C4-2B (cell line): ENCODE results near the gene GARIN3.

Experiments
- H3K27ac ChIP-seq: fragments of 450-650 bp; 2 replicates; pipeline ENCODE4 v1.5.1; 2017
- ZFX ChIP-seq: fragments of 450-650 bp; IDR thresholded peaks from 2 replicates; pipeline ENCODE4 v1.6.1; 2017
- TF ChIP-seq, protein P1 (sequence below): fragments of 450-650 bp; conservative IDR thresholded peaks from 2 replicates; pipeline ENCODE4 v1.5.1; 2017; ENCODE audit warnings: mild to moderate bottlenecking

Gene GARIN3

DNA sequence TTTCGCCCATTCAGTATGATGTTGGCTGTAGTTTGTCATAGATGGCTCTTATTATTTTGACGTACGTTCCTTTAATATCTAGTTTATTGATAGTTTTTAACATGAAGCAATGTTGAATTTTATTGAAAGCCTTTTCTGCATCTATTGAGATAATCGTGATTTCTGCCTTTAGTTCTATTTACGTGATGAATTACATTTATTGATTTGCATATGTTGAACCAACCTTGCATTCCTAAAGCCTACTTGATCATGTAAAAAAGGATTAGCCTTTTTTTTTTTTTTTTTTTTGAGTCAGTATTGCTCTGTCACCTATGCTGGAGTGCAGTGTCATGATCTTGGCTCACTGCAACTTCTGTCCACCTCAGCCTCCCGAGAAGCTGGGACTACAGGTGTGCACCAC is 39.6 kb upstream of the GARIN3 start:
- TF ChIP-seq ZFX: no peak
- TF ChIP-seq, protein P1, sequence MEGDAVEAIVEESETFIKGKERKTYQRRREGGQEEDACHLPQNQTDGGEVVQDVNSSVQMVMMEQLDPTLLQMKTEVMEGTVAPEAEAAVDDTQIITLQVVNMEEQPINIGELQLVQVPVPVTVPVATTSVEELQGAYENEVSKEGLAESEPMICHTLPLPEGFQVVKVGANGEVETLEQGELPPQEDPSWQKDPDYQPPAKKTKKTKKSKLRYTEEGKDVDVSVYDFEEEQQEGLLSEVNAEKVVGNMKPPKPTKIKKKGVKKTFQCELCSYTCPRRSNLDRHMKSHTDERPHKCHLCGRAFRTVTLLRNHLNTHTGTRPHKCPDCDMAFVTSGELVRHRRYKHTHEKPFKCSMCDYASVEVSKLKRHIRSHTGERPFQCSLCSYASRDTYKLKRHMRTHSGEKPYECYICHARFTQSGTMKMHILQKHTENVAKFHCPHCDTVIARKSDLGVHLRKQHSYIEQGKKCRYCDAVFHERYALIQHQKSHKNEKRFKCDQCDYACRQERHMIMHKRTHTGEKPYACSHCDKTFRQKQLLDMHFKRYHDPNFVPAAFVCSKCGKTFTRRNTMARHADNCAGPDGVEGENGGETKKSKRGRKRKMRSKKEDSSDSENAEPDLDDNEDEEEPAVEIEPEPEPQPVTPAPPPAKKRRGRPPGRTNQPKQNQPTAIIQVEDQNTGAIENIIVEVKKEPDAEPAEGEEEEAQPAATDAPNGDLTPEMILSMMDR: no peak
- no peak overlapping the region for H3K27ac ChIP-seq

DNA sequence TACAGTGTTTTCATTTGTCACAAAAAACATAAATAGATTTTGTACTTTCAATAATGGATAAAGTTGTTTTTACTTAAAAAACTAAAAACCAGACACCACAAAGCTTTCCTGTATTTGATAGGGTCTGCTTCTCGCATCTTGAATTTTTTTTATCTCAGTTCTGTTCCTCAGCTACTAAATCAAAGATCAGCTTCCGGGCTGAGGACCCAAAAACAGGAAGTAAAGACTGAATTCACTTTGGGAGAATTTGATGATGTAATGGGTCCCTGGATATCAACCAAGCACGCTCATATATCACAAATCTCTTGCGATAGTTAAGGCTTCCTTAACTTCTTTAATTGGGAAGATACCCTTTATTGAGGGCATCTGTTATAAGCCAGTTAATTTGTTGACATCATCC is 38.7 kb upstream of the GARIN3 start:
- no peak overlapping the region for H3K27ac ChIP-seq

DNA sequence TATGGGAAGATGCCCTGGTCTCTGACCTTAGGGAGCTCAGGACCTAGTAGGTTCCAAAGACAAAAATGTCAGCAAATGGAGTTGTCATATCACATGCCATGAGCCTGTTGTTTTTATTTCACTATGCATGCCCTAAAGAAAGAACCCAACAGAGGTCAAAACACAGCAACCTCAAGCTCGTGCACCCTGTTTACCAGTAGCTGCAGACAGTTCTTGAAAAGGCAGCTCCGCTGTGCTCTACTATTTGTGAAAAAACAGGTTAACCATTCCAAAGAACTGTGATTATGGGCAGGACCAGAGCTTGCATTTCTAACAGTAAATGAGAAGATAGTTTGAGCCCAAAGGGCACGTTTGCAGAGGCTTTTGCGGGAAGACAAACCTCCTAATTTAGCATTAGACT is 37.4 kb upstream of the GARIN3 start:
- TF ChIP-seq, protein P1: no peak
- TF ChIP-seq ZFX: no peak
- no peak overlapping the region for H3K27ac ChIP-seq

More for the DNA sequence above, 38.7 kb upstream of the GARIN3 start:
- TF ChIP-seq, protein P1: no peak
- no peak for TF ChIP-seq ZFX

DNA sequence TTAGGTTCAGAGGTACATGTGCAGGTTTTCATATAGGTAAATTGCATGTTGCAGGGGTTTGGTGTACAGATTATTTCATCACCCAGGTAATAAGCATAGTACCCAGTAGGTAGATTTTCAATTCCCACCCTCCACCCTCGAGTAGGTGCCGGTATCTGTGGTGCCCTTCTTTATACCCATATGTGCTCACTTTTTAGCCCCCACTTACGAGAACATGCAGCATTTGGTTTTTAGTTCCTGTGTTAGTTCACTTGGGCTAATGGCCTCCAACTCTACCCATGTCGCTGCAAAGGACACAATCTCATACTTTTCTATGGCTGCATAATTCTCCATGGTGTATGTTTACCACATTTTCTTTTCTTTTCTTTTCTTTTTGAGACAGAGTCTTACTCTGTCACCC is 35.8 kb upstream of the GARIN3 start:
- no peak overlapping the region for H3K27ac ChIP-seq
- TF ChIP-seq, protein P1: no peak
- TF ChIP-seq ZFX: no peak

DNA sequence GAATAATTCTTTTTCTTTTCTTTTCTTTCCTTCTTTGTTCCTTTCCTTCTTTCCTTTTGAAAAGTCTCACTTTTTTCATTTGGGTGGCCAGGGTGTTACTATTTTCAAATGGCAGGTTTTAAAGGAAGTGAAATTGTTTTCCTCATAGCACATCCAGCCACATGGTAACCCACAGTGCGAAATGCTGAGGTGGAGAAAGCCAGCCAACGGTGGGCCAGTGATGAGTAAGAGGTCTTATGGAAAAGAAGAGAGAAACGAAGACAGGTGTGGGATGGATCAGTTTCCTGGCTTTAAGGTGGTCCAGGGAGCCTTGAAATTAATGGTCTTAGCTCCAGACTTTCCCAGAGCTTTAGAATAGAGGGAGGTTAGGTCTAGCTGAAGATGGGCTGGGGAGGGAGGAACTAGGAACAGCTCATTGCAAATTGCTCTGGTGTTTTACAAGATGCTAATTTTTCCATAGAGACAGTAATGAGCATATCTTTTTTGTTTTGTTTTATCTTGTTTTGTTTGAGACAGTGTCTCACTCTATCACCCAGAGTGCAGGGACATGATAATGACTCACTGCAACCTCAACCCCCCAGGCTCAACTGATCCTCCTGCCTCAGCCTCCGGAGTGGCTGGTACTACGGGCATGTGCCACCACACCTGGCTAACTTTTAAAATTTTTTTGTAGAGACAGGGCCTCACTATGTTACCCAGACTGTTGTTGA is 32.4 kb upstream of the GARIN3 start:
- TF ChIP-seq, protein P1: no peak
- no peak overlapping the region for H3K27ac ChIP-seq

DNA sequence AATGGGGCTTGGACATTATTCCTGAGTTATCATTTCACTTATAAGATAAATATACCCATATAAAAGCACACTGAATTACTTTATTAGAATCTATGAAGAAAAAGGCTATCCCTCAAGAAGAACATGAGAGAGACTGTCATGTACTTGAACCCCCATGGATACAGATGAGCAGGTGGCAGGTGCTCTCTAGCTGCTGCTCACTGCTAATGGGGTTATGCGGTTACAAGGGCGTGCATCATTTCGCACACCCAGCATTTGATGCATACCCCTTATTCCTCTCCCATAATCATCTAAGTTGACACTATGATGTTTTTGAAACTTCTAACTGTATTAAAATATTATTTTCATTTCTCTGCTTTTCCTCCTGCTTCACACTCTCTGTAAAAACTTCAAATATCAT is 31.0 kb upstream of the GARIN3 start:
- no peak overlapping the region for H3K27ac ChIP-seq
- TF ChIP-seq, protein P1: no peak
- TF ChIP-seq ZFX: no peak

DNA sequence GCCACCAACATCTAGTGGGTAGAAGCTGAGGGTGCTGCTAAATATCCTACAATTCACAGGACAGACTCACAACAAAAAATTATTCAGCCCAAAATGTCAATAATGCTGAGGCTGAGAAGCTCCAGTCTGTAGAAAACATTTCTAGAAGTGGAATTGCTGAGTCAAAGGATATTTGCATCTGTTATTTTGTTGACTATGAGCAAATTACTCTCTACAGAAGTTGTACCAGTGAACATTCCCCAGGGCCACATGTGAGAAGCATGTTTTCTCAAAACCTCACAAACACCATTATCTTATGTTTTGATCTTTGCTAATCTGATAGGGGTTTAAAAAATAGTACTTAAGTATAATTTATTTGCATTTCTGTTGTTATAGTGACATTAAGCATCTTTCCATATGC is 30.0 kb upstream of the GARIN3 start:
- TF ChIP-seq, protein P1: no peak
- TF ChIP-seq ZFX: no peak
- no peak overlapping the region for H3K27ac ChIP-seq
